Measurements from ENCODE around the gene PRKACB. TPM values are rescaled to one million over a fixed set of nuclear protein-coding genes. Genes with fewer than 3 reads are reported as not detected.

Gene PRKACB
- total RNA-seq, 1 experiment from 2014 or later: 135 TPM

GRCh38 chr1:84267476-84267875 lies 123.4 kb downstream of the PRKACB start:
- Histone ChIP-seq H3K9me3 (ENCODE audit: control insufficient read depth in 1 of 2, insufficient read depth in 1 of 2, low read depth in 1 of 2, low read length in 2 of 2) (no peaks in the 10 kb centered on the region), H3K79me2 (ENCODE audit: insufficient read depth, low read length) (no peaks in the 10 kb centered on the region), H3K4me1 (ENCODE audit: control insufficient read depth in 1 of 2, insufficient read depth in 2 of 2, low read length in 2 of 2) (peaks cover 38 to 40% of the 10 kb centered on the region in 2 experiments), H3K36me3 (ENCODE audit: control insufficient read depth in 1 of 2, insufficient read depth in 2 of 2, low read length in 2 of 2) (no peaks in the 10 kb centered on the region), H2AFZ (ENCODE audit: low read depth, low read length, poor library complexity, severe bottlenecking) (no peak overlapping the region), H3K27ac (ENCODE audit: low read depth, low read length) (no peak overlapping the region), H3K9me2 (ENCODE audit: insufficient read depth) (no peaks in the 10 kb centered on the region), H4K20me1 (ENCODE audit: insufficient read depth) (no peaks in the 10 kb centered on the region), H3K4me2 (ENCODE audit: low read length) (no peak overlapping the region), H3K9ac (ENCODE audit: low read length) (no peak overlapping the region), H3K4me3 (replicated peaks in 1 of 2; ENCODE audit: low read depth in 1 of 2, low read length in 2 of 2) (no peak overlapping the region), H3K27me3 (ENCODE audit: insufficient read depth, low read length) (no peaks in the 10 kb centered on the region)
- TF ChIP-seq, protein P1, sequence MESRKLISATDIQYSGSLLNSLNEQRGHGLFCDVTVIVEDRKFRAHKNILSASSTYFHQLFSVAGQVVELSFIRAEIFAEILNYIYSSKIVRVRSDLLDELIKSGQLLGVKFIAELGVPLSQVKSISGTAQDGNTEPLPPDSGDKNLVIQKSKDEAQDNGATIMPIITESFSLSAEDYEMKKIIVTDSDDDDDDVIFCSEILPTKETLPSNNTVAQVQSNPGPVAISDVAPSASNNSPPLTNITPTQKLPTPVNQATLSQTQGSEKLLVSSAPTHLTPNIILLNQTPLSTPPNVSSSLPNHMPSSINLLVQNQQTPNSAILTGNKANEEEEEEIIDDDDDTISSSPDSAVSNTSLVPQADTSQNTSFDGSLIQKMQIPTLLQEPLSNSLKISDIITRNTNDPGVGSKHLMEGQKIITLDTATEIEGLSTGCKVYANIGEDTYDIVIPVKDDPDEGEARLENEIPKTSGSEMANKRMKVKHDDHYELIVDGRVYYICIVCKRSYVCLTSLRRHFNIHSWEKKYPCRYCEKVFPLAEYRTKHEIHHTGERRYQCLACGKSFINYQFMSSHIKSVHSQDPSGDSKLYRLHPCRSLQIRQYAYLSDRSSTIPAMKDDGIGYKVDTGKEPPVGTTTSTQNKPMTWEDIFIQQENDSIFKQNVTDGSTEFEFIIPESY (IDR thresholded peaks at IDR 0.05; ENCODE audit: extremely low read depth, insufficient replicate concordance, low read length): no peak
- TF ChIP-seq FOSL1 (IDR thresholded peaks at IDR 0.05; ENCODE audit: low read depth): no peak
- TF ChIP-seq CBX3 (IDR thresholded peaks at IDR 0.05; ENCODE audit: low read depth): no peak
- no peak for TF ChIP-seq CEBPB (IDR thresholded peaks at IDR 0.05; ENCODE audit: low read depth)
- no peak for TF ChIP-seq ZNF274 (IDR thresholded peaks at IDR 0.05; ENCODE audit: low read depth, low read length)
- TF ChIP-seq, protein P2, sequence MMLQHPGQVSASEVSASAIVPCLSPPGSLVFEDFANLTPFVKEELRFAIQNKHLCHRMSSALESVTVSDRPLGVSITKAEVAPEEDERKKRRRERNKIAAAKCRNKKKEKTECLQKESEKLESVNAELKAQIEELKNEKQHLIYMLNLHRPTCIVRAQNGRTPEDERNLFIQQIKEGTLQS (IDR thresholded peaks at IDR 0.05): no peak
- TF ChIP-seq ZFX (IDR thresholded peaks at IDR 0.05): no peak
- no peak for TF ChIP-seq EZH2phosphoT487 (IDR thresholded peaks at IDR 0.05; ENCODE audit: borderline replicate concordance)
- no peak for TF ChIP-seq POLR2A (IDR thresholded peaks at IDR 0.05; ENCODE audit: borderline replicate concordance, extremely low read depth, insufficient read depth, insufficient read length)
- TF ChIP-seq SIN3A (IDR thresholded peaks at IDR 0.05; ENCODE audit: low read depth): no peak
- TF ChIP-seq TCF7L2 (IDR thresholded peaks at IDR 0.05; ENCODE audit: borderline replicate concordance, extremely low read depth, insufficient read depth, insufficient read length): no peak
- TF ChIP-seq YY1 (IDR thresholded peaks at IDR 0.05; ENCODE audit: extremely low read depth, insufficient replicate concordance, low read depth, low read length): no peak
- TF ChIP-seq JUND (IDR thresholded peaks at IDR 0.05): no peak
- no peak for TF ChIP-seq RAD21 (IDR thresholded peaks at IDR 0.05; ENCODE audit: low read depth)
- TF ChIP-seq SP1 (IDR thresholded peaks at IDR 0.05; ENCODE audit: low read depth): no peak
- CTCF ChIA-PET: no interaction called here
- ATAC-seq (no peak), DNase-seq (ENCODE audit: low read depth, low spot score) (no peak)
- no TSS peak for BruUV-seq (replicated peaks)
- RAD21 ChIA-PET (ENCODE audit: low non-redundant PET in 1 of 2, low total read pairs in 2 of 2, uncharacterized antibody in 2 of 2, unreplicated experiment in 2 of 2): no interaction called here
- POLR2A ChIA-PET: no interaction called here
- intact Hi-C loops (cut with micrococcal nuclease): no loop called here

Measured in HCT116 (cell line).